ENCODE results near the gene CDC42BPA.
A peak's percentile ranks its signal among the peaks of the same experiment; 100 is the strongest.

DNA sequence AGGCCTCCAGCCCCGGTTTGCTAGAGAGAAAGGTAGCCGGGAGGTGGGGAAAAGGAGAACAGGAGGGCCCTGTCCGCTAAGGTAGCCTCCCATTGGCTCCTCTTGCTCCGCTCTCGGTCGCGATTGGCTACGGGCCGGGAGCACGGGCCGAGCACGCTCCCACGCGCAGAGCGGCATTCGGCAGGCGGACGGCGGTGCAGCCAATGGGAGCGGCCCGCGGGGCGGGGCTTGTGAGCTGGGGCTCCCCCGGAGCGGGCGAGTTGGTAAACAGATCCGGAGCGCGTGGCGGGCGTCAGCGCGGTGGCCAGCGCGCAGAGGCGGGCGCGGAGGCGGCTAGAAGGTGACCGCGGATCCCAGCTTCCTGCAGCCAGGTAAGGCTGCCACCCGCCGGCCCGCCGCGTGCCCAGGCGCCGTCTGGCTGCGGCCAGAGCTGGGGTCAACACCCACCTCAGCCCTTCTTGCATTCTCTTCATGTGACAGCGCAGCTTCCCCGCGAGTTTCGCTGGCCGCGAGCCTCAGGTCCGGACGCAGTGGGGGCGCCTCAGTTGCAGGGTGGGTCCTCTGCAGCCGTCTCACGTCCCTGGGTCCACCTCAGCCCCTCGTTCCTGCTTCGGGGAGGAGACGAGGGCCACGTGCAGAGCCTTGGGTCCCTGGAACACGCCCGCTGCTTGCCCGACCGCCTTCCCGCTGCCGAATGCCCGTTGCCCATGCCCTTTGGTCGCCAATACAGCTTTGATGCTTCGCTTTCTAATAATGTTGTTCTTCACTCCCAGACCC, 378.1 kb downstream of the CDC42BPA start, which contains the start of gene COQ8A:
- TF ChIP-seq, protein P1, sequence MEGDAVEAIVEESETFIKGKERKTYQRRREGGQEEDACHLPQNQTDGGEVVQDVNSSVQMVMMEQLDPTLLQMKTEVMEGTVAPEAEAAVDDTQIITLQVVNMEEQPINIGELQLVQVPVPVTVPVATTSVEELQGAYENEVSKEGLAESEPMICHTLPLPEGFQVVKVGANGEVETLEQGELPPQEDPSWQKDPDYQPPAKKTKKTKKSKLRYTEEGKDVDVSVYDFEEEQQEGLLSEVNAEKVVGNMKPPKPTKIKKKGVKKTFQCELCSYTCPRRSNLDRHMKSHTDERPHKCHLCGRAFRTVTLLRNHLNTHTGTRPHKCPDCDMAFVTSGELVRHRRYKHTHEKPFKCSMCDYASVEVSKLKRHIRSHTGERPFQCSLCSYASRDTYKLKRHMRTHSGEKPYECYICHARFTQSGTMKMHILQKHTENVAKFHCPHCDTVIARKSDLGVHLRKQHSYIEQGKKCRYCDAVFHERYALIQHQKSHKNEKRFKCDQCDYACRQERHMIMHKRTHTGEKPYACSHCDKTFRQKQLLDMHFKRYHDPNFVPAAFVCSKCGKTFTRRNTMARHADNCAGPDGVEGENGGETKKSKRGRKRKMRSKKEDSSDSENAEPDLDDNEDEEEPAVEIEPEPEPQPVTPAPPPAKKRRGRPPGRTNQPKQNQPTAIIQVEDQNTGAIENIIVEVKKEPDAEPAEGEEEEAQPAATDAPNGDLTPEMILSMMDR (IDR thresholded peaks at IDR 0.05), result no peak
- TF ChIP-seq POLR2A (IDR thresholded peaks at IDR 0.05), result peak; percentile 6 to 87
